Measurements from ENCODE around the gene FAM81B. TPM values are rescaled to one million over a fixed set of nuclear protein-coding genes. Genes with fewer than 3 reads are reported as not detected.

FAM81B gene
- total RNA-seq, 2 donors from 2014 or later, result not detected

GRCh38 chr5:95446560-95447221, 55.5 kb downstream of the FAM81B start:
- intact Hi-C loops (cut with DNase I, micrococcal nuclease), result no loop called here
- DNase-seq, result no peak
- no peak for ATAC-seq

- ATAC-seq (no peak), DNase-seq (no peak)
- intact Hi-C loops (cut with DNase I, micrococcal nuclease), result no loop called here
Observed at GRCh38 chr5:95447961-95448360, 56.8 kb downstream of the FAM81B start.

- no peak for DNase-seq
- intact Hi-C loops (cut with DNase I, micrococcal nuclease), result no loop called here
- ATAC-seq, result no peak
Observed at GRCh38 chr5:95448789-95449188, 57.6 kb downstream of the FAM81B start.

- DNase-seq (no peak), ATAC-seq (no peak)
- intact Hi-C loops (cut with DNase I, micrococcal nuclease), result no loop called here
Observed at GRCh38 chr5:95449460-95449859, 58.3 kb downstream of the FAM81B start.

- intact Hi-C loops (cut with DNase I, micrococcal nuclease), result no loop called here
- DNase-seq, result no peak
- no peak for ATAC-seq
Observed at GRCh38 chr5:95454536-95454935, 63.4 kb downstream of the FAM81B start.

- DNase-seq (no peak), ATAC-seq (no peak)
- intact Hi-C loops (cut with DNase I, micrococcal nuclease), result no loop called here
Observed at GRCh38 chr5:95460665-95461064, 69.5 kb downstream of the FAM81B start.

GRCh38 chr5:95471487-95471886, 80.3 kb downstream of the FAM81B start:
- no peak for DNase-seq
- no peak for ATAC-seq
- intact Hi-C loops (cut with DNase I, micrococcal nuclease), result no loop called here

GRCh38 chr5:95471942-95472341, 80.8 kb downstream of the FAM81B start:
- intact Hi-C loops (cut with DNase I, micrococcal nuclease), result no loop called here
- no peak for DNase-seq
- no peak for ATAC-seq

- intact Hi-C loops (cut with DNase I, micrococcal nuclease), result no loop called here
- ATAC-seq, result no peak
- DNase-seq, result no peak
Observed at GRCh38 chr5:95484421-95484820, 93.3 kb downstream of the FAM81B start.

- intact Hi-C loops (cut with DNase I, micrococcal nuclease), result no loop called here
- DNase-seq (no peak), ATAC-seq (no peak)
Observed at GRCh38 chr5:95486191-95486590, 95.0 kb downstream of the FAM81B start.

- ATAC-seq (no peak), DNase-seq (no peak)
- intact Hi-C loops (cut with DNase I, micrococcal nuclease), result no loop called here
Observed at GRCh38 chr5:95487880-95488279, 96.7 kb downstream of the FAM81B start.

Other genes starting within 250 kb of the FAM81B start
- gene MCTP1, start 106.3 kb upstream of the FAM81B start, total RNA-seq, result 1 to 10 TPM; 4.6 to 7.0 TPM
- 10 to 100 TPM; 50.3 to 57.2 TPM for gene SKIC3, start 163.6 kb downstream of the FAM81B start, total RNA-seq
- gene ARSK, start 163.7 kb downstream of the FAM81B start, total RNA-seq, result 1 to 10 TPM; 2.0 to 2.2 TPM
- under 1 TPM; 0.37 to 0.45 TPM for gene GPR150, start 228.7 kb downstream of the FAM81B start, total RNA-seq